IMR-90 (cell line): ENCODE measurements around the gene IL24. TPM values are rescaled to one million over a fixed set of nuclear protein-coding genes. Genes with fewer than 3 reads are reported as not detected.

Experiments used
- ATAC-seq: fragments of 200-7000 bp; cut with Tn5 transposase; 2 replicates; pipeline ENCODE4 v1.9.1; 2020; ENCODE audit warnings: low read depth, mild to moderate bottlenecking, moderate library complexity
- BruUV-seq: library from RNA; stranded (reverse); fragments of 400-500 nt; replicated peaks from 2 replicates; lab custom pipeline; 2021; lab: Mats Ljungman, UMichigan
- CTCF ChIA-PET: fragments of 300-600 bp; formaldehyde crosslinking; extraction: SDS; loops from one replicate; lab custom pipeline; 2021; ENCODE audit warnings: antibody characterized with exemption; lab: Yijun Ruan, JAX
- POLR2A ChIA-PET: fragments of 300-600 bp; sonication (Branson Sonifier 250); formaldehyde crosslinking; loops from one replicate; lab custom pipeline; 2022; ENCODE audit warnings: antibody characterized with exemption; ENCODE audit not compliant: unreplicated experiment; lab: Charles Lee
- DNase-seq: peaks from one replicate; pipeline ENCODE4 v3.0.0; 2013
- H2AFZ ChIP-seq: replicated peaks from 2 replicates; pipeline ENCODE3; 2013; ENCODE audit warnings: low read length, mild to moderate bottlenecking; ENCODE audit not compliant: poor library complexity
- H2AK5ac ChIP-seq: 2 replicates; pipeline ENCODE4 v1.6.1; 2013; ENCODE audit warnings: low read depth, low read length, inconsistent platforms
- H2AK9ac ChIP-seq: replicated peaks from 2 replicates; pipeline ENCODE3; 2013; ENCODE audit warnings: mild to moderate bottlenecking, low read depth, low read length, moderate library complexity; ENCODE audit not compliant: poor library complexity
- H2BK120ac ChIP-seq: 2 replicates; pipeline ENCODE4 v1.6.1; 2013; ENCODE audit warnings: low read depth, low read length, inconsistent platforms
- H2BK15ac ChIP-seq: 3 replicates; pipeline ENCODE4 v1.6.1; 2013; ENCODE audit warnings: low read depth, low read length, inconsistent platforms
- H2BK20ac ChIP-seq: 2 replicates; pipeline ENCODE4 v1.6.1; 2013; ENCODE audit warnings: low read depth, mild to moderate bottlenecking, inconsistent platforms, low read length, moderate library complexity
- H2BK5ac ChIP-seq: 2 replicates; pipeline ENCODE4 v1.6.1; 2013; ENCODE audit warnings: mild to moderate bottlenecking, low read depth, low read length, inconsistent platforms; ENCODE audit not compliant: poor library complexity, severe bottlenecking
- H3K14ac ChIP-seq: replicated peaks from 2 replicates; pipeline ENCODE4 v1.6.1; 2013; ENCODE audit warnings: low read depth, low read length, inconsistent platforms
- H3K18ac ChIP-seq: 2 replicates; pipeline ENCODE4 v1.6.1; 2013; ENCODE audit warnings: low read depth, low read length, control low read depth
- H3K23ac ChIP-seq: 2 replicates; pipeline ENCODE4 v1.6.1; 2013; ENCODE audit warnings: low read depth, low read length, inconsistent platforms
- H3K27ac ChIP-seq: 2 replicates; pipeline ENCODE4 v1.5.1; 2013; ENCODE audit warnings: mild to moderate bottlenecking, control low read depth, low read length; ENCODE audit not compliant: insufficient read depth
- H3K27me3 ChIP-seq: 2 replicates; pipeline ENCODE4 v1.6.1; 2013; ENCODE audit warnings: low read length; ENCODE audit not compliant: control insufficient read depth, insufficient read depth
- H3K36me3 ChIP-seq: 2 replicates; pipeline ENCODE4 v1.6.1; 2013; ENCODE audit warnings: low read length, mixed read lengths; ENCODE audit not compliant: control insufficient read depth, insufficient read depth
- H3K4ac ChIP-seq: 2 replicates; pipeline ENCODE4 v1.6.1; 2013; ENCODE audit warnings: low read depth, low read length, inconsistent platforms
- H3K4me1 ChIP-seq: 2 replicates; pipeline ENCODE4 v1.6.1; 2013; ENCODE audit warnings: low read length, mixed read lengths; ENCODE audit not compliant: control insufficient read depth, insufficient read depth
- H3K4me2 ChIP-seq: 2 replicates; pipeline ENCODE4 v1.6.1; 2013; ENCODE audit warnings: low read depth, mild to moderate bottlenecking, control low read depth, low read length, moderate library complexity
- H3K4me3 ChIP-seq: 2 replicates; pipeline ENCODE4 v1.5.1; 2013; ENCODE audit warnings: low read depth, mild to moderate bottlenecking, control low read depth, low read length, moderate library complexity; ENCODE audit not compliant: insufficient read depth
- H3K56ac ChIP-seq: 2 replicates; pipeline ENCODE4 v1.6.1; 2013; ENCODE audit warnings: low read length, inconsistent platforms; ENCODE audit not compliant: insufficient read depth; ENCODE audit errors: extremely low read depth
- H3K79me1 ChIP-seq, 2 experiments: 2 replicates each; pipeline ENCODE4 v1.6.1; 2013; ENCODE audit warnings: low read length in 2 of 2, inconsistent platforms in 1 of 2, low read depth in 1 of 2
- H3K9ac ChIP-seq: 2 replicates; pipeline ENCODE4 v1.6.1; 2013; ENCODE audit warnings: low read depth, low read length, control low read depth
- H3K9me1 ChIP-seq: 2 replicates; pipeline ENCODE4 v1.6.1; 2013; ENCODE audit warnings: low read length, inconsistent platforms; ENCODE audit not compliant: insufficient read depth
- H3K9me3 ChIP-seq: 2 replicates; pipeline ENCODE4 v1.6.1; 2013; ENCODE audit warnings: low read length; ENCODE audit not compliant: control insufficient read depth, insufficient read depth
- H4K20me1 ChIP-seq: 2 replicates; pipeline ENCODE4 v1.6.1; 2013; ENCODE audit warnings: low read length, inconsistent platforms; ENCODE audit not compliant: insufficient read depth
- H4K5ac ChIP-seq: 2 replicates; pipeline ENCODE4 v1.6.1; 2013; ENCODE audit warnings: mild to moderate bottlenecking, low read depth, low read length, control low read depth
- H4K8ac ChIP-seq, 2 experiments: 2 replicates each; pipeline ENCODE4 v1.6.1; 2013; ENCODE audit warnings: low read depth in 2 of 2, low read length in 2 of 2, control low read depth in 1 of 2, inconsistent platforms in 1 of 2
- H4K91ac ChIP-seq: 2 replicates; pipeline ENCODE4 v1.6.1; 2013; ENCODE audit warnings: low read depth, low read length, inconsistent platforms; ENCODE audit not compliant: insufficient read depth
- BHLHE40 ChIP-seq: fragments of 150-350 bp; IDR thresholded peaks from 2 replicates; pipeline ENCODE4 v1.6.1; 2016; ENCODE audit warnings: mild to moderate bottlenecking, low read depth, low read length
- CEBPB ChIP-seq: IDR thresholded peaks from 2 replicates; pipeline ENCODE4 v1.6.1; 2012; ENCODE audit warnings: low read depth, low read length, improper control_type of control experiment
- CHD1 ChIP-seq: IDR thresholded peaks from 2 replicates; pipeline ENCODE4 v1.6.1; 2012; ENCODE audit warnings: low read depth, low read length, improper control_type of control experiment
- FOS ChIP-seq: fragments of 150-350 bp; IDR thresholded peaks from 2 replicates; pipeline ENCODE4 v1.6.1; 2016; ENCODE audit warnings: low read depth, low read length
- MAFK ChIP-seq: IDR thresholded peaks from 2 replicates; pipeline ENCODE4 v1.6.1; 2012; ENCODE audit warnings: low read depth, low read length, improper control_type of control experiment
- MAZ ChIP-seq: IDR thresholded peaks from 2 replicates; pipeline ENCODE4 v1.6.1; 2012; ENCODE audit warnings: low read depth, mild to moderate bottlenecking, low read length, improper control_type of control experiment, moderate library complexity, borderline replicate concordance
- MXI1 ChIP-seq: IDR thresholded peaks from 2 replicates; pipeline ENCODE4 v1.6.1; 2012; ENCODE audit warnings: low read depth, mild to moderate bottlenecking, low read length, moderate library complexity, borderline replicate concordance
- NFE2L2 ChIP-seq: fragments of 150-350 bp; IDR thresholded peaks from 2 replicates; pipeline ENCODE4 v1.6.1; 2016; ENCODE audit warnings: low read depth, mild to moderate bottlenecking, low read length
- POLR2A ChIP-seq: IDR thresholded peaks from 2 replicates; pipeline ENCODE4 v1.6.1; 2012; ENCODE audit warnings: mild to moderate bottlenecking, low read depth, low read length
- RAD21 ChIP-seq: IDR thresholded peaks from 2 replicates; pipeline ENCODE4 v1.6.1; 2012; ENCODE audit warnings: low read length, improper control_type of control experiment
- WGBS, 2 experiments: methylation state at CpG; one replicate each; pipeline versions ENCODE4 v1.1.5 to v1.1.7; 2013; ENCODE audit warnings: missing lambda C conversion rate in 2 of 2; ENCODE audit not compliant: insufficient read length in 1 of 2; ENCODE audit errors: extremely low coverage in 2 of 2; 5-methylcytosine and 5-hydroxymethylcytosine counted together
- dilution Hi-C: fragments of 300-500 bp; cut with HindIII; formaldehyde crosslinking; loops from one replicate; pipeline ENCODE4 v1.14.3; 2018; ENCODE audit warnings: low sequenced_read_pairs; ENCODE audit not compliant: unreplicated experiment
- in situ Hi-C: fragments of 300-500 bp; cut with MboI; formaldehyde crosslinking; loops from 3 replicates; pipeline ENCODE4 v1.14.3; 2019; ENCODE audit warnings: low sequenced_read_pairs, inconsistent platforms, mixed read lengths
- intact Hi-C: fragments of 100-400 bp; cut with micrococcal nuclease; formaldehyde crosslinking; loops from 2 replicates; pipeline ENCODE4 v1.10.0; 2022
- polyA plus RNA-seq, 3 experiments: library from polyadenylated mRNA; depleted of rRNA; stranded (reverse); fragments of >200 nt; gene quantifications; 2 replicates each; pipeline ENCODE4 v1.2.3, GENCODE V29; 2012; ENCODE audit warnings: low replicate concordance in 1 of 3
- total RNA-seq: library from RNA; depleted of rRNA; stranded (reverse); fragments of >200 nt; gene quantifications from 2 replicates; pipeline ENCODE4 v1.2.3, GENCODE V29; 2012
- TF ChIP-seq, protein P1 (sequence below): fragments of 150-350 bp; IDR thresholded peaks from 2 replicates; pipeline ENCODE4 v1.6.1; 2017; ENCODE audit warnings: mild to moderate bottlenecking, antibody characterized with exemption, low read length, low read depth
- TF ChIP-seq, protein P2 (sequence below): fragments of 150-350 bp; IDR thresholded peaks from 2 replicates; pipeline ENCODE4 v1.6.1; 2016; ENCODE audit warnings: low read depth, mild to moderate bottlenecking, low read length, moderate library complexity, borderline replicate concordance

IL24 gene
- total and polyA plus RNA-seq, 2 of the 4 experiments (the other 2 are of a cell fraction): 0.12 to 0.18 TPM

DNA sequence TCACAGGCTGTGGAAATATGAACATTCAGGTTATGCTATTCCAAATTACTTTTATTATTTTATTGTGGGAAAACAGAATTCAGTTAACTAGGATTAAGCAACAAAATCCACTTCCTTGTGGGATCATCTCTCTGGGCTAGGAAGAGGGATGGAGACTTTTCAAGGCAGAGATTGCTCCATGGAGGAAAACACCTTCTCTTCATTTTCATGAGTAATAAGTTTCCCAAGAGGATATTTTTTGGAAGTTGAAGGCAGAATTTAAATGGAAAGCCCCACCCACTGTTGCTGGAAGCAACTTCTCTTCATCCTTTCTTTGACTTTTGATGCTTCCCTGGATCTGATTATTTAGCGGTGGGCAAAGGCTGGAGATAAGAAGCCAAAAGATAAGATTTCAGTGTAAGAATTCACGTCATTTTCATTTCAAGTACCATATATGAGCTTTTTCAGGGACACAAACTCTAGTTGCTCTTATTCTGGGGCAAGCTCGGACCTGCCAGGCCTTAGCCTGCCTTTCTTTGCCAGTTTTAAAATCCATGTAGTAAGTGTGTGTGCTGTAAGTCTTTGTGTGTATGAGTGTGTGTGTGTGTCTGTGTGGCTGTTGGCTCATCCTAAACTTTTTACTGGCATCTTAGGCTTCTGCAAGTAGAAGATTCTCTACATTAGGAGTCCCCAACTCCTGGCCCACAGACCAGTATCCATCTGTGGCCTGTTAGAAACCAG lies 11.7 kb upstream of the IL24 start:
- H3K4me2 ChIP-seq: no peak overlapping the region
- no peak overlapping the region for H2BK5ac ChIP-seq
- in situ Hi-C loops (no loop called here), dilution Hi-C loops (no loop called here), intact Hi-C loops (no loop called here)
- DNase-seq (no peak), ATAC-seq (no peak)
- H3K4ac ChIP-seq: peak overlapping the region; percentile 4; the same call in 1 of the 2 replicates
- H3K56ac ChIP-seq: no peak overlapping the region
- H3K23ac ChIP-seq: no peak overlapping the region
- TF ChIP-seq, protein P1, sequence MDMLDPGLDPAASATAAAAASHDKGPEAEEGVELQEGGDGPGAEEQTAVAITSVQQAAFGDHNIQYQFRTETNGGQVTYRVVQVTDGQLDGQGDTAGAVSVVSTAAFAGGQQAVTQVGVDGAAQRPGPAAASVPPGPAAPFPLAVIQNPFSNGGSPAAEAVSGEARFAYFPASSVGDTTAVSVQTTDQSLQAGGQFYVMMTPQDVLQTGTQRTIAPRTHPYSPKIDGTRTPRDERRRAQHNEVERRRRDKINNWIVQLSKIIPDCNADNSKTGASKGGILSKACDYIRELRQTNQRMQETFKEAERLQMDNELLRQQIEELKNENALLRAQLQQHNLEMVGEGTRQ: no peak
- TF ChIP-seq, protein P2, sequence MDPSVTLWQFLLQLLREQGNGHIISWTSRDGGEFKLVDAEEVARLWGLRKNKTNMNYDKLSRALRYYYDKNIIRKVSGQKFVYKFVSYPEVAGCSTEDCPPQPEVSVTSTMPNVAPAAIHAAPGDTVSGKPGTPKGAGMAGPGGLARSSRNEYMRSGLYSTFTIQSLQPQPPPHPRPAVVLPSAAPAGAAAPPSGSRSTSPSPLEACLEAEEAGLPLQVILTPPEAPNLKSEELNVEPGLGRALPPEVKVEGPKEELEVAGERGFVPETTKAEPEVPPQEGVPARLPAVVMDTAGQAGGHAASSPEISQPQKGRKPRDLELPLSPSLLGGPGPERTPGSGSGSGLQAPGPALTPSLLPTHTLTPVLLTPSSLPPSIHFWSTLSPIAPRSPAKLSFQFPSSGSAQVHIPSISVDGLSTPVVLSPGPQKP: no peak
- TF ChIP-seq CHD1: no peak
- TF ChIP-seq MAZ: no peak
- no peak for TF ChIP-seq MXI1
- TF ChIP-seq FOS: no peak
- TF ChIP-seq MAFK: no peak
- TF ChIP-seq RAD21: no peak
- no peak for TF ChIP-seq CEBPB
- no peak for TF ChIP-seq BHLHE40
- TF ChIP-seq POLR2A: no peak
- TF ChIP-seq NFE2L2: no peak
- no peaks in the 10 kb centered on the region for H3K79me1 ChIP-seq
- no peak overlapping the region for H3K4me3 ChIP-seq
- H3K18ac ChIP-seq: peak overlapping the region; percentile 70; the same call in 1 of the 2 replicates
- H3K9me3 ChIP-seq: 0 out of 2 replicates have a peak, but pooled peaks cover 1% of the 10 kb centered on the region
- peaks cover 10% of the 10 kb centered on the region for H3K9me1 ChIP-seq
- H4K91ac ChIP-seq: no peak overlapping the region
- peak overlapping the region; percentile 65; the same call in 1 of the 2 replicates for H2BK20ac ChIP-seq
- H2AK5ac ChIP-seq: no peak overlapping the region; the same call in 1 of the 2 replicates
- peaks cover 12% of the 10 kb centered on the region for H3K4me1 ChIP-seq
- ChIA-PET POLR2A (no interaction called here), CTCF (interaction anchor here (0.8 to 1.0 kb wide), 2 partner anchors 20 to 28 kb away, joined by 3 to 4 read pairs; partner anchors contain the start of gene IL20)
- H4K5ac ChIP-seq: peak overlapping the region; percentile 79; the same call in 1 of the 2 replicates
- no peak overlapping the region for H3K14ac ChIP-seq
- no peak overlapping the region for H2AK9ac ChIP-seq
- H3K36me3 ChIP-seq: no peaks in the 10 kb centered on the region
- H2AFZ ChIP-seq: no peak overlapping the region
- 0 out of 3 replicates have a peak overlapping the region, but pooled peaks have one; percentile 15 for H2BK15ac ChIP-seq
- no peak overlapping the region for H4K8ac ChIP-seq
- no CpG with 5 or more reads among the region's 3 CpGs for WGBS, 2 experiments
- no peak overlapping the region for H3K27ac ChIP-seq
- H2BK120ac ChIP-seq: peak overlapping the region; percentile 1; the same call in 1 of the 2 replicates
- H3K9ac ChIP-seq: no peak overlapping the region
- H3K27me3 ChIP-seq: no peaks in the 10 kb centered on the region
- no TSS peak for BruUV-seq
- H4K20me1 ChIP-seq: no peaks in the 10 kb centered on the region
